ENCODE measurements around the gene FAM120B.

The FAM120B gene

GRCh38 chr6:170449835-170450753, 143.5 kb downstream of the FAM120B start:
- no peak for DNase-seq (ENCODE audit: low read depth in 1 of 2, low spot score in 1 of 2)
- Histone ChIP-seq H3K4me3 (replicated peaks; ENCODE audit: insufficient read depth, low read length) (no peak overlapping the region), H3K27ac (replicated peaks) (no peak overlapping the region), H3K27me3 (ENCODE audit: insufficient read depth, poor library complexity, severe bottlenecking) (no peaks in the 10 kb centered on the region)
- TF ChIP-seq POLR2AphosphoS5 (IDR thresholded peaks at IDR 0.05; ENCODE audit: low read depth) (no peak), GABPA (IDR thresholded peaks at IDR 0.05; ENCODE audit: low read depth) (no peak), REST (IDR thresholded peaks at IDR 0.05; ENCODE audit: insufficient replicate concordance, low read depth) (no peak), SPI1 (IDR thresholded peaks at IDR 0.05; ENCODE audit: borderline replicate concordance, low read depth) (no peak), CTCF (IDR thresholded peaks at IDR 0.05; ENCODE audit: insufficient read depth, low read length) (no peak)

DNA sequence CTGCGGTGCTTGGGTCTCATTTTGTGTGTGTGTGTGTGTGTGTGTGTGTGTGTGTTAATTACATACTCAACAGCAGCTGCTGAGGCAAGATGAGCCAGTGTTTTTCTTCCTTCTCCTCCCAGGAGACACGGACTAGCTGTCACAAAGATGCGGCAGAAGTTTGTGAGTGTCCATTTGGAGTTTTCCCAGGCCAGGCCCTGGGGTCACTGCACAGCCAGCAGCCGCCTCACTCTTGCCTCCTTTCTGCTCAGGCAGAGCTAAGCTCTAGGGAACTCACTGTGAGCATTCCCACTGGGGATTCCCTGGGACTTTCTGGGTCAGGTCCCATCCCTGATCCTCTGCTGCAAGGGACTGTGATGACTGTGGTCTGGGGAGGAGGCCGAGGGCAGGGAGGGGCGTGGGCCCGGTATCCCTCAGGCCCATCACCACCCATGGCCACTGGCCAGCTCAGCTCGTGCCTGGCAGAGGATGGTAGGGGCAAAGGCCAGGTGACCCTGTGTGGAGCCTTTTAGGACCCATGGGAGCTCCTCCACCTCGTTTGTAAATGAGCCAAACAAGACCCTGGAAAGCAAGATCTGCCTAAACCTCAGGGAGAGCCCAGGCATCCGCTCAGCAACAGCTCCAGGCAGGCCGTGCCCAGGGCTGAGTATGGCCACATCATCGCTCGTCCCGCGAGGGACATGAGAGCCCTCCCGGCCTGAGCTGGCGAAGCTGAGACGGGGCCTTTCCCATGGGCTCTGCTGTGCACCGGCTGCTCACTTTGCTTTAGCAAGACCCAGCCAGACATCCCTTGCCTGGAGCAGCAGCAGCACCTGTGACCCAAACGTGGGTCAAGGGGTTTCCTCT, 144.6 kb downstream of the FAM120B start:
- TF ChIP-seq CTCF (IDR thresholded peaks at IDR 0.05; ENCODE audit: insufficient read depth, low read length): no peak
- TF ChIP-seq POLR2AphosphoS5 (IDR thresholded peaks at IDR 0.05; ENCODE audit: low read depth): no peak
- no peak for TF ChIP-seq REST (IDR thresholded peaks at IDR 0.05; ENCODE audit: insufficient replicate concordance, low read depth)
- TF ChIP-seq GABPA (IDR thresholded peaks at IDR 0.05; ENCODE audit: low read depth): no peak
- TF ChIP-seq SPI1 (IDR thresholded peaks at IDR 0.05; ENCODE audit: borderline replicate concordance, low read depth): no peak
- no peak for DNase-seq (ENCODE audit: low read depth in 1 of 2, low spot score in 1 of 2)

GRCh38 chr6:170451762-170452651, 145.4 kb downstream of the FAM120B start:
- H3K27me3 ChIP-seq (ENCODE audit: insufficient read depth, poor library complexity, severe bottlenecking): no peaks in the 10 kb centered on the region
- TF ChIP-seq POLR2AphosphoS5 (IDR thresholded peaks at IDR 0.05; ENCODE audit: low read depth) (no peak), SPI1 (IDR thresholded peaks at IDR 0.05; ENCODE audit: borderline replicate concordance, low read depth) (no peak), REST (IDR thresholded peaks at IDR 0.05; ENCODE audit: insufficient replicate concordance, low read depth) (no peak), CTCF (IDR thresholded peaks at IDR 0.05; ENCODE audit: insufficient read depth, low read length) (no peak), GABPA (IDR thresholded peaks at IDR 0.05; ENCODE audit: low read depth) (no peak)
- H3K27ac ChIP-seq (replicated peaks): no peak overlapping the region
- no peak for DNase-seq (ENCODE audit: low read depth in 1 of 2, low spot score in 1 of 2)
- H3K4me3 ChIP-seq (replicated peaks; ENCODE audit: insufficient read depth, low read length): no peak overlapping the region

More for the DNA sequence above, 144.6 kb downstream of the FAM120B start:
- Histone ChIP-seq H3K4me3 (replicated peaks; ENCODE audit: insufficient read depth, low read length) (no peak overlapping the region), H3K27ac (replicated peaks) (no peak overlapping the region), H3K27me3 (ENCODE audit: insufficient read depth, poor library complexity, severe bottlenecking) (no peaks in the 10 kb centered on the region)

Data from HL-60 (cell line).